HG03520 (cell line): ENCODE measurements around the gene CCL22.
A peak's percentile ranks its signal among the peaks of the same experiment; 100 is the strongest.
"Not testable (repeated sequence)": the region's sequence is repeated elsewhere in the genome, so short reads cannot be mapped to it uniquely, and the experiment has no call there.

ENCODE experiments used
- ATAC-seq: cut with Tn5 transposase; IDR thresholded peaks from one replicate; pipeline ENCODE4 v1.9.1; 2021; ENCODE audit warnings: mild to moderate bottlenecking, moderate library complexity; ENCODE audit not compliant: unreplicated experiment

Gene CCL22

DNA sequence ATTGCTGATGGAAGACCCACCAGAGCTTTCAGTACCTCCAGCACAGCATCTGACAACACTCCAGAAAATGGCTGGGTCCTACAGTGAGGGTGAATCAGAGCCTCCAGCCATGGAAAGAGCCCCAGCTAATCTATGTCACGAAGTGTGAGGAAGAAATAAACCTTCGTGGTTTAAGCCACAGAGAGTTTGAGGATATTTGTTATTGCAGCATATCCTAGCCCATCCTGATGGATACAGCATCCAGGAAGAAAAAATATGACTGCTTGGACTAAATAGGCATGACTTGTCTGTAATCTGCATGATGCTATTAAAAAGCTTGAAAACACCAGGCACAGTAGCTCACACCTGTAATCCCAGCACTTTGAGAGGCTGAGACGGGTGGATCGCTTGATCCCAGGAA, 32.7 kb downstream of the CCL22 start:
- no peak for ATAC-seq

DNA sequence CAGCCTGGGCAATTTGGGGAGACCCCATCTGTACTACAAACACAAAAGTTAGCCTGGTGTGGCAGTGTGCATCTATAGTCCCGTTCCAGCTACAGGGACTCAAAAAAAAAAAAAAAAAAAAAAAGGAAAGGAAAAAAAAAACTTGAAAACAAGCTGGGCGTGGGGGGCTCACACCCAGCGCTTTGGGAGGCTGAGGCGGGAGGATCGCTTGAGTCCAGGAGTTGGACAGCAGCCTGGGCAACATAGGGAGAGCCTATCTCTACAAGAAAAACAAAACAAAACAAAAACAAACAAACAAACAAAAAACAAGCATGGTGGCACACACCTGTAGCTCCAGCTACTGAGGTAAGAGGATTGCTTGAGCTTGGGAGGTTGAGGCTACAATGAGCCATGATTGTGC, 33.1 kb downstream of the CCL22 start:
- no peak for ATAC-seq

DNA sequence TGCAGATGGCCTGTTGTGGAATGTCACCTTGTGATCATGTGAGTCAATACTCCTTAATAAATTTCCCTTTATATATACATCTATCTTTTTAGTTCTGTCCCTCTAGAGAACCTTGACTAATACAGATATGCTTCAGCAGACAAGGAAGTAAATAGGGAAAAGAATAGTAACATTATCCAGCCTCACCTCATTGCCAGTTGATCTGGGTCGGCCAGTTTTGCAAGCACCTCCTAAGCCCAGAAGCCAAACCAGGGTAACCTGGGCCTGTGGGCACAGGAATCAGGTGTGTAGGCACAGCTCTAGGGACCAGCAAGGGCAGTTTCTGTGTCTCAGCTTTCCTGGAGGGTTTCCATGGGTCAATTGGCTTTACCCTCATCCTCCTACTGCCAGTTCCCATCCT, 34.1 kb downstream of the CCL22 start:
- ATAC-seq: no peak

DNA sequence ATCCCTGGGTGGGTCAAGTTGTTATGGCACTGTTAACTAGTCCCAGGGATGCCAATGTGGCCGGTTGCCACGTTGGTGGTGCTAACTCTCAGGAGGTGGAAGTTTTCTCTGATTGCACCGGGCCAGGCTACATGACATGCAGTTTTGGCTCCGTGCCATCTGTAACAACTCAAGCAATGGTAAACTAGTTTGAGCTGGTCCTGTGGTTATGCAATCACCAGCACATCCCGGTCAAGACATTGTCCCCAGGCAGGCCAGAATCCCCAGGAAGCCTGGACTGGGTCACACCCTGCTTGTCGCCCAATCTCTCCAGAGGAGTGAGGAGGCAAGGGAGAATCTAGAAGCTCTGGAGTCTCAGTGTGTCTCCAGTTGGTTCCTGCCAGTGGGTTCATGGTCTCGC, 35.9 kb downstream of the CCL22 start:
- ATAC-seq: no peak

DNA sequence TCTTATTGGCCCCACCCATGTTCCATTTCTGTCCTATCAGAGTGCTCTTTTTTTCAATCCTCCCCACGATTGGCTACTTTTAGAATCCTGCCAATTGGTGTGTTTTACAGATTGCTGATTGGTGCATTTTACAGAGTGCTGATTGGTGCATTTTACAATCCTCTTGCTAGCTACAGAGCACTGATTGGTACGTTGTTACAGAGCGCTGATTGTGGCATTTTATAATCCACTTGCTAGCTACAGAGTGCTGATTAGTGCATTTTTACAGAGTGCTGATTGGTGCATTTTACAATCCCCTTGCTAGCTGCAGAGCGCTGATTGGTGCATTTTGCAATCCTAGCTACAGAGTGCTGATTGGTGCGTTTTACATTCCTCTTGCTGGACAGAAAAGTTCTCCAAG, 36.4 kb downstream of the CCL22 start:
- no peak for ATAC-seq

DNA sequence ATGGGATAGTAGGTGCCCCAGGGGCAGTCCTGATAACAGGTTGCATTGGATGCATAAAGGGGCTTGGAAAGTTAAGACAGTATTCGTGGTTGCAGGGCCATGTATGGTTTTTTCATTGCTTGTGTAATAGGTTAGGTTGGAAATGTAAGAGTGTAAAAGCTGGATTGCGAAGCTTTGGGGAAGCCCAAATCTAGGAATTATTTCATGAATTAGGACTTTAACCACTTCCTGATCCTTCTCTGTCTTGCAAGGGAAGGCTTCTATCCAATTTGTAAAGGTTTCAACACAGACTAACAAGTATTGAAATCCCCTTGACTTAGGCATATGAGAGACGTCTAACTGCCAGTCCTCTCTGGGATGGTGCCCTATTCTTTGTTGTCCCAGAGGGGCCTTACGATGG, 38.2 kb downstream of the CCL22 start:
- ATAC-seq: no peak

DNA sequence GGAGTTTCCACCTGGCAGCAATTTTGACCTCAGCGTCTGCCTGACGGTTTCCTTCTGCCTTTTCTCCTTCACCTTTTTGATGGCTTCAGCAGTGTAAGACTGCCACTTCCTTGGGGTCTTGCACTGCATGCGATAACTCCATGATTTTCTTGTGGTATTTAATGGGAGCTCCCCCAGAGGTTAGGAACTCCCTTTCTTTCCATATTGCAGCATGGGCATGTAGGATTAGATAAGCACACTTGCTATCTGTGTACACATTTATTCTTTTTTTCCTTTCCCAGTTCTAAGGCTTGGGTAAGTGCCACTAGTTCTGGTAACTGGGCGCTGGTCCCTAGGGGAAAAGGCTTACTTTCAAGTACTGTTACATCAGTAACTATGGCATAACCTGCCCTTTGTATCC, 38.9 kb downstream of the CCL22 start:
- ATAC-seq: not testable (repeated sequence)

DNA sequence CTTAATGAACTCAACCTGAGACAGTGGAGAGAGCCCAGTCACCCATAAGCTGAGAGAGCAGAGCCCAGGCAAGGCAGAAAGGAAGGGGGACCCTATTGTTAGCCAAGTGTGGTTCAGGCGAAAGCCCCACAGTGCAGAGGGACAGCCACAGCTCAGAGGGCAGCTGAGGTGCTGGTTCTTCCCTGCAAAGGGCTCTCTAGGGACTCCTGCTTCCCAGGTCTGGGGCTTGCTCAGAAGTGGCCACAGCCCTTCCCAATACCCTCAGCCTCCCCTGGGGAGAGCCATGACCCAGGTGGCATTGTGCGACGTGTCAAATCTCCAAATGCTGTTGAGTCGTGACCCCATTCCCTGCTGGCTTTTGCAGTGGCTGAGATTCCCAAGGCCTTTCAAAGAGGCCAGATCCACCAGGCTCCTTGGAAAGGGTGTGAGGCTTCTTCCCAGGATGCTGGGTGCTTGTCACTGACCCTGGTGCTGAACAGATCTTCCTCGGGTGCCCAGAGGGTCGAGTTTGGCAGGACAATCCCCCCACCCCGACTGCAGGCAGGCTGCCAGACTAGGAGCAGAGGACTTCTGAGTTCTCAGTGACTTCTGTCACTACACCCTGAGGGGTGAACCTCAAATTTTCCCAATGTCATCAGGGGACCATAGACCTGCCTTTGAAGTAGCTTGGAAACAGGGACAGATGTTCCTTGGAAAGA, 43.5 kb downstream of the CCL22 start:
- no peak for ATAC-seq

DNA sequence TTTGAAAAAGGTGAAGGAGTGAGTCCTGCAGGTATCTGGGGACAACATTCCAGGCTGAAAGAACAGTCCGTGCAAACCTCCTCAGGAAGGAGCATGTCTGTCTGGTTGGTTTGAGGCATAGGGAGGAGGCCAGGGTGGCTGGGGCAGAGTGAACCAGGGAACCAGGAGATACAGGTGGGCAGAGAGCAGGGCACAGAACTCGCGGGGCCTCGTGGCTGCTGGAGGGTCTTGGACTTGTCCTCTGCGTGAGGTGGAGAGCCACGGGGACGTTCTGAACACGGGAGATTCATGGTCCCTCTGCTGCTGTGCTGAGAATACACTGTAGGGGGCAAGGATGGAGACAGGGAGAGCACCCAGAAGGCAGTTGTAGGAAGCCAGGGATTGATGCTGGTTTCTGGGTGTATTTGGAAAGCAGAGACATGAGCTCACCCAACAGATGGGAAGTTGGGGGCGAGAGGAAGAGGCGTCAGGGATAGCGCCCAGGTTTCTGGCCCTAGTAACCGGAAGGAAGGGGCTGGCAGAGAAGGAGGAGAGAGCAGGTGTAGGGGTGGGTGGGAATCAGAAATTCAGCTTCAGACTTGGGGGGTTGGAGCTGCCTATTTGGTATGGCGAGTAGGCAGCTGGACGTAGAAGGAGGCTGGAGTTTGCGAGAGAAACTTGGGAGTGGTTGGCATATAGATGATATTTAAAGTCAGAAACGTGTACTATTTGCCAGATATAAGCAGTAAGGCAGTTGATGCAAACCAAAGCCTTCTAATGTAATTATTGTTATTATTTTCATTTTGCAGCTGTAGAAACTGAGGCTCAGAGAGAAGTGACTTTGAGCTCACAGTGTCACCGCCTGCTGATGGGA, 45.6 kb downstream of the CCL22 start, which contains the start of gene CCL17:
Gene CCL17 (plus strand): TSS at position 803 of the 853 bp plus-strand sequence. CDS start 9,166 bp downstream, outside the sequence.
- ATAC-seq: no peak

DNA sequence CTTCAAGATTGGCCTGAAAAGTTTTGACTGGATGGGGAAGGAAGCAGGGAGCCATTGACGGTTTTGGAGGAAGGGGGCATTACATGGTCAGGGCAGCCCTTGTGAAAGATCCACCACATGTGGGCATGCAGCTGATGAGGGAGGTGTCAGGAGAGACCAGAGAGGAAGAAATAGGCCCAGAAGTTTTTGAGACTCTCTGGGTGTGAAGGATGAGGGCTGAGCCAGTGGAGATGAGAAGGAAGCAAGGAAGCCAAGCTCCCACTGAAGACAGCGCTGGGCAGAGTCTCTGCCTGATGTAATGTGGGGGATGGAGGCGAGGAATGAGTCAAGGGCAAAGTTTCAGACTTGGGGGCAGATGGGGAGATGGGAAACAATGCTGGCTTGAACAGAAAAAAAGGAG, 46.5 kb downstream of the CCL22 start:
- ATAC-seq: no peak

DNA sequence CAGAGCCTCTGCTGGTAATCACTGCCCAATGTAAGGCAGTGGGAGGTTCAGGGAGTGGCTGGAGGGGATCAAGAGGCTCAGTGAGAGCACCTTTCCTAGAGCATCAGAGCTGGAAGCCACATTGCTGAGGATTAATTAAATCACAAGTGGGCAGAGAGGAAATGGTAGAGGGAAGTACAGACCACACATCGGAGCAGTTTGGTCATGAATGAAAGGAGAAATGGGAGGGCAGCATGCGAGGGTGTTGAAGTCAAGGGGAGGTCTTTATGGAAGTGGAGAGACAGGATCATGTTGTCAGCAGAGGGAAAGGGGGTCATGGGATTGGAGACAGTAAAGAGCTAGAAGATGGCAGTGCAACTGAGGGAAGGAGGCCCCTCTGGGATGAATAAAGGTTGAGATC, 48.3 kb downstream of the CCL22 start:
- ATAC-seq: no peak

DNA sequence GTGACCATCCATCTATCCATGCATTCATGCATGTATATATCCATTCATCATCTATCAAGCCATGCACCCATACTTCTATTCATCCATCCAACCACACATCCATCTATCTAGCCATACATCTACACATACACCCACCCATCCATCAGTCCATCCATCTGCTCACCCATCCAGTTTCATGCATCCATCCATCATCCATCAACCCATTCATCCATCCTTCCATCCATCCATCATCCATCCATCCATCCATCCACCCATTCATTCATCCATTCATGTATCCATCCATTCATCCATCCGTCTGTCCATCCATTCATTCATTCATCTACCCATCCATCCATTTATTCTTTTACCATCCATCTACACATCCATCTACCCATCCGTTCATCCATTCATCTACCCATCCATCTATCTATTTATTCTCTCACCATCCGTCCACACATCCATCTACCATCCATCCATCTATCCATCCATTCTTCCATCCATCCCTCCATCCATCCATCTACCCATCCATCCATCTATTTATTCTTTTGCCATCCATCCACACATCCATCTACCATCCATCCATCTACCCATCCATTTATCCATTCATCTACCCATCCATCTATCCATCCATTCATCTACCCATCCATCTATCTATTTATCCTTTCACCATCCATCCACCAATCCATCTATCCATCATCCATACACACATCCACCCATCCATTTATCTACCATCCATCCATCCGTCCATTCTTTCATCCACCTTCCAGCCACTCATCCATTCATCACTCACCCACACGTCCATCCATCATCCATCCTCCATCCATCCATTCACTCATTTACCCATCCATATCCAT, 49.2 kb downstream of the CCL22 start:
- no peak for ATAC-seq

DNA sequence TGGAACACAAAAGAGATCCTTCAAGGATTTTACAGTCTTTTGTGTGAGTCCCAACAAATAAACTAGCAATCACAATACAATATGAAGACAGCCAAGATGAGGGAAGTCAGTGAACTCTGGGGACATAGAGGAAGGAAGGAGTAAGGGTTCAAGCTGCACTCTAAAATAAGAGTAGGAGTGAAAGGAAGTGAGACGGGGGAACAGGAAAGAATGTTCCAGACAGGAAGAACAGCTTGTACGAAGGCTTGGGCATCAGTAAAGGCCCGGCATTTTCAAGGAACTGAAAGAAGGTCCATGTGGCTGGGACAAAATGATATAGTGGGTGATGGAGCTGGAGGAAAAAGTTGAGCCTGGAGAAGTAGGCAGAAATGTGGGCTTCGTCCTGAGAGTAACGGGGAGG, 50.5 kb downstream of the CCL22 start:
- ATAC-seq: no peak

DNA sequence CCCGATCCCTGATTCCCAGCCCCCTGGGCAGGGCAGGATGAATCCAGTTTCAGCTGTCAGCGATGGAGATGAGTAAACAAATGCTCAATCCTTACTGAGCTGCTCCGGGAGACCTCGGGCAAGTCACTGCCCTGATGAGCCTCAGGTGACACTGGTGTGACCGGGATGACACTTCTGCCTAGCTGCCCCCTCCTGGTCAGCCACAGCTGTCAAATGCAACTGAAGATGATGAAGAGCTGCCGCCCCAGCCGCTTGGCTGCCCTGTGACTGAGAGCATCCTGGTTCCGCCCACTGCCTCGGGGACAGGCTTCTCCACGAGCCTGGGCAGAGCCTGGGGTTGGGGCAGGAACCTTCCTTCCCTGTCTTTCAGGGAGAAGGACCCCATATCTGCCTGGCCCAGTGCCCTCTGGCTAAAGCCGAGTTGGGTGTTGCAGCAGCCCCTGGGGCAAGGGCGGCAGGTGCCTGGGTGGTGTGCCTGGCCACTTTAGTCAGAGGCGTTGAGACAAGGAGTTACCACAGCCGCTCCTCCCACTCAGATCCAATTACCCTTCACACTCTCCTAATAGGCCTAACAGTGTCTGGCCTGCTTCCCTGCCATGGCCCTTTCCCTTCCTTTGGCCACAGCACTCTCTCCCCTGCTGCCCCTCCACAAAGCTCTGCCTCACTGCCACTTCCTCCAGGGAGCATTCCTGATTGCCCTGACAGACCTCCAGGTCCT, 51.4 kb downstream of the CCL22 start:
- ATAC-seq: no peak

DNA sequence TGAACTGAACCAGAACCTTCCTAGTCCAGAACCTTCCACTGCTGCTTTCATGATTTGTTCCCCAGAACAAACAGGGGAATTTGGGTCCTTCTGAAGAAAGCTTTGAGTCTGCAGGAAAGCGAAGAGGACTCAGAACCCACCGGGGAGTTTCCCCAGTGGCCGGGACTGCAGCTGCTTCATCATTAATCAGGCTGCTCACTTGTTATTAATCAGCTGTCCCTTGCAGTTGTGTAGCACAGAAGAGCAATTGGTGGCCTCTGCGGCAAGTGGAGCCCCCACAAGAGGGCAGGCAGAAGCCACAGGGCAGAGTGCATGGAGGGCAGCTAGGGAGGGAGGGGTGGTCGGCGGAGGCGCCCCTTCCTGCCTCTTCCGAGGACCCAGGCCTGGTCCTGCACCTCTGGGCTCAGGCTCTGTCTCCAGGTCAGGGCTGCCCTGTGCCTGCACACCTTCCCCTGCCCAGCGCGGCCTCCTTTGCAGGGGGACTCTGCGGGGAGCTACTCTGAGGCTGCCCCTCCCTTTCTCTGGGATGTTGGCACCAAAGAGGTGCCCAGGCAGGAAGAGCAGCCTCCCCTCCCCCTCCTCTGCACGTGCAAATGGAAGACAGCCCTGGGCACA, 52.9 kb downstream of the CCL22 start:
- ATAC-seq: no peak

DNA sequence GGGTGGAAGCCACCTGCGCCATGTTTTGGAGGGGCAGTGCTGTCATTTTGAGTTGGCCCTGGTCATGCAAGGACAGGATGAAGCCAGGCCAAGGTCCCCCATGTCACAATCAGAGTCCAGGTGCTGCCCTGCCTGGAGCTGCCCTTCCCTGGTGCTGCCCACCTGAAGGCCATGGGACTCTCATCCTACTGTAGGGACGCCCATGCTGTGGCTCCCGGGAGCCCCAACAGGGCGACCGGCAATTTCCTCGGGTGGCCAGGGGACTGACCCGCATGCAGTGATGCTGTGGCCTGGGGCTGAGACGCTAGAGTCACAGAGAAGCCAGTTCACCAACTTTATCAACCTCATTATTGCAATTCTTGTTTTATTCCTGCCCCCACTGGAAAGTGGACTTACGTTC, 54.0 kb downstream of the CCL22 start:
- no peak for ATAC-seq

DNA sequence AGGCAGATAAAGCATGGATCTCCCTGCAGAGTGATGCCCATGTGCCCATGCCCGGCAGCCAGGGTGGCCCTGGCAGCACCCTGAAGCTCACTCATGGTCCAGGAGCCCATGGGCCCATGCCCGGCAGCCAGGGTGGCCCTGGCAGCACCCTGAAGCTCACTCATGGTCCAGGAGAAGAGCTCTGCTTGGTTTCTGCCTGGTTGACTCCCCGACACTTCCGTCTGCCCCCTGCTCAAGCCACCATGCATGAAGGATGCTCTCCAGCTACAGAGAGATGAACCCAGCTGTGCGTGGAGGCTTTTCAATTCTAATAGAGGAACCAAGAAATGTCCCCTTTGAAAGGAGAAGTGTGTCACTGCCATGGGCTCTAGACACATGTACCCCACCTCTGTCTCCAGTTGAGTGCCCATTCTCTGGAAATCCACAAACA, 54.7 kb downstream of the CCL22 start:
- peak; percentile 84 for ATAC-seq

DNA sequence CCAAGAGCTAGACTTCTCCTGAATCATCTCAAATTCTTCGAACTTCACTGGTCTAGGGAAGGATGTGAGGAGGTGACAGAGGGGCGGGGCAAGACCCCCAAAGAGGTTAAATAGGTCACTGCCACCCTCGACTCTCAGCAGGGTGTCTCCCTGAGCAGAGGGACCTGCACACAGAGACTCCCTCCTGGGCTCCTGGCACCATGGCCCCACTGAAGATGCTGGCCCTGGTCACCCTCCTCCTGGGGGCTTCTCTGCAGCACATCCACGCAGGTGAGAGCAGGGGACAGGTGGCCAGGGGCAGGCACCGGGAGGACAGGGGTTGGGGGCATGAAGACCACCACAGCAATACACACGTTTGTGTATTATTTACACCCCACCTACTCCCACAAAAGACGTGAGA, 55.1 kb downstream of the CCL22 start:
- ATAC-seq: no peak
